DND-41 (cell line): ENCODE results near the gene CTIF.

Source experiments
- EZH2 ChIP-seq: IDR thresholded peaks from 3 replicates; pipeline ENCODE4 v1.6.1; 2012; ENCODE audit warnings: borderline replicate concordance, low read depth, mild to moderate bottlenecking, moderate library complexity, low read length, inconsistent platforms; ENCODE audit not compliant: severe bottlenecking
- TF ChIP-seq, protein P1 (sequence below): IDR thresholded peaks from 2 replicates; pipeline ENCODE4 v1.5.1; 2012; ENCODE audit warnings: borderline replicate concordance, low read length, moderate library complexity, mild to moderate bottlenecking; ENCODE audit not compliant: poor library complexity, severe bottlenecking; ENCODE audit errors: extremely low read depth

DNA sequence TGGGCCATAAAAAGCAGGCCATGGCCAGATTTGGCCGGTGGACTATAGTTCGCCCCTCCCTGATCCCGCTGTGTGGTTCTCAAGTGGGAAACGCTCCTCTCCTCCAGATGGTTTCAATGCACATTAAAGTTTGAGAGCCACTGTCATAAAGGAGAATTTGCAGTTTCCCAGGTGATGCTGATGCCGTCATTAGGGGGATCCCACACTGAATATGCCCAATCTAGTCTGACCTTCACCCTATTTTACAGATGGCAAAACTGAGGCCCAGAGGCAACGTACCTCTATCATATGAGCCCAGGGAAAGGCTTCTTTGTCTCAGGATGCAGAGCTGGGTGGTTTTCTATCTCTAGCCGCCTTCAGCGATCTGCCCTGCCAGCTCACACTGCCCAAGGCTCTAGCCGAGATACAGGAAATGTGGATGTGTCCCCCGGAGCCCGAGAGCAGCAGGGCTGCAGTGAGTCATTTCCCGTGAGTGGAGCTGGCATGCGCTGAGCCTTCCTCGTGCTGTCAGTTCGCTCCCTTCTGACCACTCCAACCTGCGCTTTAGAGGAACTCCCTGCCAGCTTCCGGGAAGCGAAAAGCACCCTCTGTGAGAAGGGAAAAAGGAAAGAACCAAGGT lies 295.7 kb downstream of the CTIF start:
- no peak for TF ChIP-seq EZH2
- TF ChIP-seq, protein P1, sequence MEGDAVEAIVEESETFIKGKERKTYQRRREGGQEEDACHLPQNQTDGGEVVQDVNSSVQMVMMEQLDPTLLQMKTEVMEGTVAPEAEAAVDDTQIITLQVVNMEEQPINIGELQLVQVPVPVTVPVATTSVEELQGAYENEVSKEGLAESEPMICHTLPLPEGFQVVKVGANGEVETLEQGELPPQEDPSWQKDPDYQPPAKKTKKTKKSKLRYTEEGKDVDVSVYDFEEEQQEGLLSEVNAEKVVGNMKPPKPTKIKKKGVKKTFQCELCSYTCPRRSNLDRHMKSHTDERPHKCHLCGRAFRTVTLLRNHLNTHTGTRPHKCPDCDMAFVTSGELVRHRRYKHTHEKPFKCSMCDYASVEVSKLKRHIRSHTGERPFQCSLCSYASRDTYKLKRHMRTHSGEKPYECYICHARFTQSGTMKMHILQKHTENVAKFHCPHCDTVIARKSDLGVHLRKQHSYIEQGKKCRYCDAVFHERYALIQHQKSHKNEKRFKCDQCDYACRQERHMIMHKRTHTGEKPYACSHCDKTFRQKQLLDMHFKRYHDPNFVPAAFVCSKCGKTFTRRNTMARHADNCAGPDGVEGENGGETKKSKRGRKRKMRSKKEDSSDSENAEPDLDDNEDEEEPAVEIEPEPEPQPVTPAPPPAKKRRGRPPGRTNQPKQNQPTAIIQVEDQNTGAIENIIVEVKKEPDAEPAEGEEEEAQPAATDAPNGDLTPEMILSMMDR = no peak
